Natural killer cell (primary cell): Measurements from ENCODE around the gene DMRTC2. TPM values are rescaled to one million over a fixed set of nuclear protein-coding genes. Genes with fewer than 3 reads are reported as not detected.
A peak's percentile ranks its signal among the peaks of the same experiment; 100 is the strongest.

Source experiments
- ATAC-seq, 3 donors: fragments of 150-1000 bp in 2 of 3; fragments of 200-7000 bp in 1 of 3; cut with Tn5 transposase; 1 replicate in 1 of 3; 2 replicates in 2 of 3; pipeline ENCODE4 v1.10.0; 2021; ENCODE audit warnings: mild to moderate bottlenecking in 2 of 3, moderate library complexity in 2 of 3
- DNase-seq, 2 donors: peaks; one replicate each; pipeline versions ENCODE4 v3.0.0 to v3.0.0-alpha.2; 2013 to 2021; ENCODE audit warnings: mixed read lengths in 1 of 2
- H3K27ac ChIP-seq: one replicate; pipeline ENCODE4 v1.5.1; 2013; ENCODE audit warnings: mild to moderate bottlenecking, low read length
- H3K27me3 ChIP-seq: one replicate; pipeline ENCODE4 v1.6.1; 2013; ENCODE audit warnings: low read length; ENCODE audit not compliant: control insufficient read depth, insufficient read depth
- H3K36me3 ChIP-seq: one replicate; pipeline ENCODE4 v1.6.1; 2013; ENCODE audit warnings: low read length; ENCODE audit not compliant: control insufficient read depth, insufficient read depth
- H3K4me1 ChIP-seq: one replicate; pipeline ENCODE4 v1.6.1; 2013; ENCODE audit warnings: low read length; ENCODE audit not compliant: control insufficient read depth, insufficient read depth
- H3K4me3 ChIP-seq: one replicate; pipeline ENCODE4 v1.5.1; 2013; ENCODE audit warnings: low read length
- H3K9me3 ChIP-seq: one replicate; pipeline ENCODE4 v1.6.1; 2013; ENCODE audit warnings: low read length; ENCODE audit not compliant: control insufficient read depth, insufficient read depth
- H3K27ac Mint-ChIP-seq, 2 donors: one replicate each; pipeline ENCODE4 v1.8.0; 2022; ENCODE audit warnings: mild to moderate bottlenecking in 2 of 2, mixed read lengths in 2 of 2, moderate library complexity in 1 of 2
- H3K27me3 Mint-ChIP-seq, 2 donors: one replicate each; pipeline ENCODE4 v1.8.0; 2022; ENCODE audit warnings: low read depth in 2 of 2, mixed read lengths in 2 of 2
- H3K36me3 Mint-ChIP-seq: one replicate; pipeline ENCODE4 v1.8.0; 2022; ENCODE audit warnings: mixed read lengths
- H3K4me1 Mint-ChIP-seq, 2 donors: one replicate each; pipeline ENCODE4 v1.8.0; 2022; ENCODE audit warnings: mixed read lengths in 2 of 2
- H3K4me3 Mint-ChIP-seq: one replicate; pipeline ENCODE4 v1.8.0; 2022; ENCODE audit warnings: mild to moderate bottlenecking, moderate library complexity, mixed read lengths
- H3K9me3 Mint-ChIP-seq, 2 donors: one replicate each; pipeline ENCODE4 v1.8.0; 2022; ENCODE audit warnings: mixed read lengths in 2 of 2
- CTCF ChIP-seq: fragments of 200-600 bp; IDR thresholded peaks from one replicate; pipeline ENCODE4 v1.8.0; 2022; ENCODE audit warnings: antibody characterized with exemption
- WGBS: methylation state at CpG from one replicate; pipeline ENCODE4 v1.1.7; 2013; ENCODE audit warnings: missing lambda C conversion rate; ENCODE audit not compliant: insufficient coverage; 5-methylcytosine and 5-hydroxymethylcytosine counted together
- intact Hi-C: fragments of 100-400 bp; cut with micrococcal nuclease; formaldehyde crosslinking; loops from one replicate; pipeline ENCODE4 v1.14.2; 2022
- total RNA-seq, 4 donors: library from RNA; stranded (reverse); fragments of 120-200 nt in 1 of 4; gene quantifications; one replicate each; pipeline versions ENCODE4 v1.2.3 to v1.2.4, GENCODE V29; 2013 to 2022

DMRTC2 gene
- total RNA-seq, 3 donors from 2014 or later (not counting 1 experiment from before 2014, with no cell fraction given), result not detected

GRCh38 chr19:41861846-41862245 is 17.0 kb downstream of the DMRTC2 start:
- Mint-ChIP-seq H3K27me3 (no peaks in the 10 kb centered on the region), H3K27ac (peak overlapping the region; percentile 94 to 96), H3K9me3 (no peaks in the 10 kb centered on the region), H3K36me3 (no peaks in the 10 kb centered on the region), H3K4me1 (peaks cover 35 to 57% of the 10 kb centered on the region in 2 donors), H3K4me3 (peak overlapping the region; percentile 74)
- H3K36me3 ChIP-seq, result peaks cover 50% of the 10 kb centered on the region
- H3K27ac ChIP-seq, result no peak overlapping the region
- no peak overlapping the region for H3K4me3 ChIP-seq
- 81% methylated on average over 7 of the region's 9 CpGs for WGBS
- peaks cover 57% of the 10 kb centered on the region for H3K4me1 ChIP-seq
- no peak for TF ChIP-seq CTCF
- DNase-seq (peak in 1 of 2 donors; percentile 11), ATAC-seq (no peak)
- no peaks in the 10 kb centered on the region for H3K9me3 ChIP-seq
- no peaks in the 10 kb centered on the region for H3K27me3 ChIP-seq
- intact Hi-C loops, result no loop called here

GRCh38 chr19:41862445-41862986 is 17.7 kb downstream of the DMRTC2 start:
- H3K4me3 ChIP-seq, result no peak overlapping the region

GRCh38 chr19:41863209-41863931 is 18.5 kb downstream of the DMRTC2 start:
- ATAC-seq (no peak), DNase-seq (no peak)
- no peaks in the 10 kb centered on the region for H3K27me3 ChIP-seq
- Mint-ChIP-seq H3K27ac (peak overlapping the region in 1 of 2 donors; percentile 51), H3K27me3 (no peaks in the 10 kb centered on the region), H3K4me1 (peaks cover 41 to 66% of the 10 kb centered on the region in 2 donors), H3K9me3 (no peaks in the 10 kb centered on the region), H3K4me3 (no peak overlapping the region), H3K36me3 (no peaks in the 10 kb centered on the region)
- H3K4me3 ChIP-seq, result no peak overlapping the region
- H3K36me3 ChIP-seq, result peaks cover 55% of the 10 kb centered on the region
- no peaks in the 10 kb centered on the region for H3K9me3 ChIP-seq
- WGBS, result 72% methylated on average over 11 of the region's 11 CpGs
- intact Hi-C loops, result no loop called here
- H3K4me1 ChIP-seq, result peaks cover 60% of the 10 kb centered on the region
- no peak overlapping the region for H3K27ac ChIP-seq
- TF ChIP-seq CTCF, result no peak

More at GRCh38 chr19:41862445-41862986, 17.7 kb downstream of the DMRTC2 start:
- Histone ChIP-seq H3K9me3 (no peaks in the 10 kb centered on the region), H3K4me1 (peaks cover 57% of the 10 kb centered on the region), H3K27me3 (no peaks in the 10 kb centered on the region), H3K36me3 (peaks cover 50% of the 10 kb centered on the region), H3K27ac (no peak overlapping the region)
- Mint-ChIP-seq H3K27me3 (no peaks in the 10 kb centered on the region), H3K27ac (peak overlapping the region; percentile 94 to 96), H3K9me3 (no peaks in the 10 kb centered on the region), H3K4me3 (peak overlapping the region; percentile 11), H3K4me1 (peaks cover 35 to 57% of the 10 kb centered on the region in 2 donors), H3K36me3 (no peaks in the 10 kb centered on the region)
- no peak for ATAC-seq
- intact Hi-C loops, result no loop called here
- no CpG with 5 or more reads among the region's 2 CpGs for WGBS
- peak in 1 of 2 donors; percentile 24 for DNase-seq
- no peak for TF ChIP-seq CTCF
